ENCODE results near the gene CHST12. TPM values are rescaled to one million over a fixed set of nuclear protein-coding genes. Genes with fewer than 3 reads are reported as not detected.

CHST12 gene
- total RNA-seq, 1 experiment from 2014 or later: 19.3 TPM

DNA sequence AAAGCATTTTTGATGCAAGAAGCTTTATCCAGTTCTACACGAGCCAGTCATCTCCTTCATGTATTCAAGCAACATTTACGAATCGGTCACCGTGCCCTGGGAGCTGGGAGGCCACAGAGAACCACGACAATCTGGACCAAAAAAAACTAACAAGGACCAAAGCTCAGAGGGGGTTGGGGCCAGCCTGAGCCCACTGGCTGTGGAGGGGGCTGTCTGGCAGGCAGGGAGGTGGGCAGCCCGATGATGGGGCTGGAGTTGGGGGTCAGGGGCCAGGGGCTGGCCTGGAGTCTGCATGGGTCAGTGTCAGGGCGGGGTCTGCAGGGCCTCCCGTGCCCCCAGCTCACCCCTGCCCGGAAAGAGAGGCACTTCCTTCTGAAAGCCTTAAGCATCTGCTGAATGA lies 85.3 kb downstream of the CHST12 start:
- DNase-seq: no peak
- no peak overlapping the region; a peak in 2 of 7 replicates for H3K27ac Mint-ChIP-seq
- Histone ChIP-seq H2AFZ (ENCODE audit: low read length) (no peak overlapping the region), H2AK5ac (ENCODE audit: insufficient read length, low read length) (no peak overlapping the region), H2BK20ac (ENCODE audit: low read depth, low read length, poor library complexity, severe bottlenecking) (no peak overlapping the region), H3K4me2 (ENCODE audit: insufficient read depth, insufficient read length, low read length) (no peak overlapping the region), H3K18ac (ENCODE audit: insufficient read length, low read depth, low read length) (no peak overlapping the region), H3K14ac (ENCODE audit: insufficient read depth, low read length) (no peak overlapping the region; the same call in 1 of the 2 replicates), H3K23me2 (ENCODE audit: insufficient read length, low read depth, low read length, poor library complexity, severe bottlenecking) (no peaks in the 10 kb centered on the region), H3K4me1 (ENCODE audit: insufficient read depth, low read length) (no peaks in the 10 kb centered on the region), H3K56ac (ENCODE audit: insufficient read length, low read depth, low read length) (no peak overlapping the region), H4K20me1 (ENCODE audit: control insufficient read depth, insufficient read depth, insufficient read length) (peaks cover 2% of the 10 kb centered on the region), H3K9ac (ENCODE audit: extremely low read depth, insufficient read length, low read length) (no peak overlapping the region), H2BK5ac (ENCODE audit: insufficient read length, low read length) (no peak overlapping the region), H2BK15ac (ENCODE audit: low read depth, low read length) (no peak overlapping the region; the same call in 1 of the 2 replicates), H4K5ac (ENCODE audit: insufficient read length, low read depth, low read length) (no peak overlapping the region), H3K23ac (ENCODE audit: insufficient read length, low read depth, low read length) (no peak overlapping the region), H3K79me2 (ENCODE audit: insufficient read depth, low read length) (no peaks in the 10 kb centered on the region), H3T11ph (ENCODE audit: low read length) (no peak overlapping the region), H3K27ac (ENCODE audit: insufficient read length, low read depth, low read length) (no peak overlapping the region), H3K79me1 (ENCODE audit: insufficient read depth, low read depth, low read length, poor library complexity, severe bottlenecking) (no peaks in the 10 kb centered on the region), H4K8ac (replicated peaks; ENCODE audit: insufficient read length, low read depth, low read length) (no peak overlapping the region), H2BK12ac (ENCODE audit: insufficient read length, low read depth, low read length) (no peak overlapping the region), H3K27me3 (ENCODE audit: insufficient read depth, low read length) (no peaks in the 10 kb centered on the region), H3K9me3 (ENCODE audit: control insufficient read depth, low read depth, low read length) (no peaks in the 10 kb centered on the region), H3K4ac (ENCODE audit: low read depth, low read length) (no peak overlapping the region), H2BK120ac (ENCODE audit: low read depth, low read length, poor library complexity, severe bottlenecking) (no peak overlapping the region), H4K91ac (ENCODE audit: insufficient read length, low read depth, low read length) (no peak overlapping the region)
- H3K36me3 Mint-ChIP-seq (ENCODE audit: insufficient read depth in 1 of 3, low read depth in 3 of 3): no peaks in the 10 kb centered on the region; a peak in 2 of 7 replicates
- H3K4me1 Mint-ChIP-seq: peaks cover 4 to 11% of the 10 kb centered on the region in 2 experiments; a peak in 3 of 4 replicates
- no CpG with 5 or more reads among the region's 9 CpGs for WGBS (ENCODE audit: extremely low coverage, insufficient read length, low lambda C conversion rate)
- peaks cover 2% of the 10 kb centered on the region for H3K27me3 Mint-ChIP-seq (ENCODE audit: low read depth)
- TF ChIP-seq, protein P1, sequence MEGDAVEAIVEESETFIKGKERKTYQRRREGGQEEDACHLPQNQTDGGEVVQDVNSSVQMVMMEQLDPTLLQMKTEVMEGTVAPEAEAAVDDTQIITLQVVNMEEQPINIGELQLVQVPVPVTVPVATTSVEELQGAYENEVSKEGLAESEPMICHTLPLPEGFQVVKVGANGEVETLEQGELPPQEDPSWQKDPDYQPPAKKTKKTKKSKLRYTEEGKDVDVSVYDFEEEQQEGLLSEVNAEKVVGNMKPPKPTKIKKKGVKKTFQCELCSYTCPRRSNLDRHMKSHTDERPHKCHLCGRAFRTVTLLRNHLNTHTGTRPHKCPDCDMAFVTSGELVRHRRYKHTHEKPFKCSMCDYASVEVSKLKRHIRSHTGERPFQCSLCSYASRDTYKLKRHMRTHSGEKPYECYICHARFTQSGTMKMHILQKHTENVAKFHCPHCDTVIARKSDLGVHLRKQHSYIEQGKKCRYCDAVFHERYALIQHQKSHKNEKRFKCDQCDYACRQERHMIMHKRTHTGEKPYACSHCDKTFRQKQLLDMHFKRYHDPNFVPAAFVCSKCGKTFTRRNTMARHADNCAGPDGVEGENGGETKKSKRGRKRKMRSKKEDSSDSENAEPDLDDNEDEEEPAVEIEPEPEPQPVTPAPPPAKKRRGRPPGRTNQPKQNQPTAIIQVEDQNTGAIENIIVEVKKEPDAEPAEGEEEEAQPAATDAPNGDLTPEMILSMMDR (conservative IDR thresholded peaks at IDR 0.05): no peak
- peaks cover 3 to 13% of the 10 kb centered on the region in 2 experiments; a peak in 3 of 5 replicates for H3K9me3 Mint-ChIP-seq
- H3K4me3 Mint-ChIP-seq: no peak overlapping the region

All from H9 (cell line).